GM23338 (cell line): ENCODE results near the gene CASP10. TPM values are rescaled to one million over a fixed set of nuclear protein-coding genes. Genes with fewer than 3 reads are reported as not detected.

Source experiments
- ATAC-seq: fragments of 200-7000 bp; cut with Tn5 transposase; 3 replicates; pipeline ENCODE4 v1.9.1; 2020
- DNase-seq: peaks from one replicate; pipeline ENCODE4 v3.0.0-alpha.2; 2015; ENCODE audit warnings: low spot score
- H2AFZ ChIP-seq: fragments of 200-600 bp; sonication (generic); 2 replicates; pipeline ENCODE4 v1.8.0; 2016; ENCODE audit warnings: antibody characterized with exemption, mild to moderate bottlenecking, moderate library complexity
- H3F3A ChIP-seq: fragments of 200-600 bp; sonication (generic); replicated peaks from 2 replicates; pipeline ENCODE4 v1.8.0; 2017; ENCODE audit warnings: antibody characterized with exemption, mixed run types, low read depth
- H3K27ac ChIP-seq: fragments of 200-600 bp; sonication (generic); 2 replicates; pipeline ENCODE4 v1.6.1; 2016; ENCODE audit warnings: low read depth
- H3K27me3 ChIP-seq: fragments of 200-600 bp; sonication (generic); 2 replicates; pipeline ENCODE4 v1.8.0; 2016; ENCODE audit warnings: mild to moderate bottlenecking, mixed run types, moderate library complexity; ENCODE audit not compliant: insufficient read depth
- H3K36me3 ChIP-seq: fragments of 200-600 bp; sonication (generic); 2 replicates; pipeline ENCODE4 v1.8.0; 2016; ENCODE audit warnings: mild to moderate bottlenecking; ENCODE audit not compliant: insufficient read depth
- H3K4me1 ChIP-seq: fragments of 200-600 bp; sonication (generic); 2 replicates; pipeline ENCODE4 v1.8.0; 2016; ENCODE audit warnings: mild to moderate bottlenecking, moderate library complexity; ENCODE audit not compliant: insufficient read depth
- H3K4me2 ChIP-seq: fragments of 200-600 bp; sonication (generic); 2 replicates; pipeline ENCODE4 v1.7.1; 2017; ENCODE audit warnings: mixed run types
- H3K4me3 ChIP-seq: fragments of 200-600 bp; sonication (generic); 2 replicates; pipeline ENCODE4 v1.6.1; 2016; ENCODE audit warnings: mixed run types
- H3K79me2 ChIP-seq: fragments of 200-600 bp; sonication (generic); replicated peaks from 2 replicates; pipeline ENCODE4 v1.8.0; 2017; ENCODE audit warnings: mild to moderate bottlenecking; ENCODE audit not compliant: insufficient read depth
- H3K9me2 ChIP-seq: fragments of 200-600 bp; sonication (generic); 2 replicates; pipeline ENCODE4 v1.8.0; 2017; ENCODE audit not compliant: insufficient read depth
- H4K20me1 ChIP-seq: fragments of 200-600 bp; sonication (generic); replicated peaks from 2 replicates; pipeline ENCODE4 v1.8.0; 2017; ENCODE audit warnings: mild to moderate bottlenecking; ENCODE audit not compliant: insufficient read depth
- H3K27ac Mint-ChIP-seq: 2 replicates; pipeline ENCODE4 v1.8.0; 2020; ENCODE audit warnings: inconsistent platforms, mild to moderate bottlenecking, moderate library complexity, mixed read lengths
- H3K27me3 Mint-ChIP-seq: 3 replicates; pipeline ENCODE4 v1.8.0; 2022; ENCODE audit warnings: low read depth, mild to moderate bottlenecking, moderate library complexity, mixed read lengths, inconsistent platforms; ENCODE audit not compliant: insufficient read depth, poor library complexity
- H3K36me3 Mint-ChIP-seq: 3 replicates; pipeline ENCODE4 v1.8.0; 2021; ENCODE audit warnings: low read depth, mild to moderate bottlenecking, inconsistent platforms, moderate library complexity, mixed read lengths
- H3K4me1 Mint-ChIP-seq: 3 replicates; pipeline ENCODE4 v1.8.0; 2020; ENCODE audit warnings: mild to moderate bottlenecking, inconsistent platforms, mixed read lengths
- H3K4me3 Mint-ChIP-seq: 3 replicates; pipeline ENCODE4 v1.8.0; 2021; ENCODE audit warnings: moderate library complexity, mild to moderate bottlenecking, inconsistent platforms, mixed read lengths
- H3K9me3 Mint-ChIP-seq: 3 replicates; pipeline ENCODE4 v1.8.0; 2020; ENCODE audit warnings: moderate library complexity, mild to moderate bottlenecking, inconsistent platforms, mixed read lengths
- CREB1 ChIP-seq: fragments of 250-450 bp; sonication (Bioruptor Pico); IDR thresholded peaks from 2 replicates; pipeline ENCODE4 v1.5.0; 2020; ENCODE audit warnings: low read depth, mild to moderate bottlenecking, moderate library complexity
- EZH2 ChIP-seq: fragments of 200-600 bp; sonication (generic); IDR thresholded peaks from one replicate; pipeline ENCODE4 v1.8.0; 2017; ENCODE audit warnings: antibody characterized with exemption, mild to moderate bottlenecking, low read depth; ENCODE audit not compliant: unreplicated experiment
- EZH2phosphoT487 ChIP-seq: fragments of 200-600 bp; sonication (generic); IDR thresholded peaks from one replicate; pipeline ENCODE4 v1.8.1; 2018; ENCODE audit warnings: antibody characterized with exemption; ENCODE audit not compliant: unreplicated experiment
- JUNB ChIP-seq: IDR thresholded peaks from one replicate; pipeline ENCODE4 v1.6.1; 2016; ENCODE audit warnings: antibody characterized with exemption; ENCODE audit not compliant: unreplicated experiment
- NANOG ChIP-seq: IDR thresholded peaks from 2 replicates; pipeline ENCODE4 v1.6.1; 2016; ENCODE audit warnings: antibody characterized with exemption, borderline replicate concordance
- POLR2AphosphoS5 ChIP-seq: IDR thresholded peaks from 2 replicates; pipeline ENCODE4 v1.6.1; 2016; ENCODE audit warnings: antibody characterized with exemption, low read depth
- STAT1 ChIP-seq: IDR thresholded peaks from one replicate; pipeline ENCODE4 v1.6.1; 2016; ENCODE audit warnings: antibody characterized with exemption; ENCODE audit not compliant: unreplicated experiment
- ZNF114 ChIP-seq: fragments of 250-450 bp; sonication (Bioruptor Pico); IDR thresholded peaks from 2 replicates; pipeline ENCODE4 v1.5.0; 2020; ENCODE audit warnings: mild to moderate bottlenecking, moderate library complexity
- ZNF331 ChIP-seq: fragments of 250-450 bp; sonication (Bioruptor Pico); IDR thresholded peaks from 2 replicates; pipeline ENCODE4 v1.5.0; 2020; ENCODE audit warnings: low read depth, mild to moderate bottlenecking, moderate library complexity
- polyA plus RNA-seq: library from polyadenylated mRNA; unstranded; fragments of >200 nt; fragmentation: Nextera tagmentation; extraction: Ambion mirVana; gene quantifications from 2 replicates; pipeline ENCODE4 v1.2.1, GENCODE V29; 2016
- total RNA-seq: library from RNA; depleted of rRNA; stranded (reverse); fragments of >200 nt; shearing (Covaris generic); gene quantifications from 2 replicates; pipeline ENCODE4 v1.2.3, GENCODE V29; 2014
- TF ChIP-seq, protein P1 (sequence below): IDR thresholded peaks from one replicate; pipeline ENCODE4 v1.6.1; 2018; ENCODE audit warnings: antibody characterized with exemption; ENCODE audit not compliant: unreplicated experiment
- TF ChIP-seq, protein P2 (sequence below): fragments of 250-450 bp; sonication (Bioruptor Pico); IDR thresholded peaks from 2 replicates; pipeline ENCODE4 v1.5.0; 2020; ENCODE audit warnings: mild to moderate bottlenecking, moderate library complexity
- TF ChIP-seq, protein P3 (sequence below): IDR thresholded peaks from 2 replicates; pipeline ENCODE4 v1.6.1; 2016; ENCODE audit warnings: antibody characterized with exemption
- TF ChIP-seq, protein P4 (sequence below), 2 experiments: fragments of 200-600 bp in 1 of 2; sonication (generic) in 1 of 2; conservative IDR thresholded peaks; 2 replicates each; pipeline versions ENCODE4 v1.5.1 to v1.6.1; 2016 to 2017; ENCODE audit warnings: antibody characterized with exemption in 2 of 2, low read depth in 2 of 2, mild to moderate bottlenecking in 2 of 2, moderate library complexity in 1 of 2

The CASP10 gene
- total and polyA plus RNA-seq, 2 experiments from 2014 or later = 1.9 to 3.5 TPM

DNA sequence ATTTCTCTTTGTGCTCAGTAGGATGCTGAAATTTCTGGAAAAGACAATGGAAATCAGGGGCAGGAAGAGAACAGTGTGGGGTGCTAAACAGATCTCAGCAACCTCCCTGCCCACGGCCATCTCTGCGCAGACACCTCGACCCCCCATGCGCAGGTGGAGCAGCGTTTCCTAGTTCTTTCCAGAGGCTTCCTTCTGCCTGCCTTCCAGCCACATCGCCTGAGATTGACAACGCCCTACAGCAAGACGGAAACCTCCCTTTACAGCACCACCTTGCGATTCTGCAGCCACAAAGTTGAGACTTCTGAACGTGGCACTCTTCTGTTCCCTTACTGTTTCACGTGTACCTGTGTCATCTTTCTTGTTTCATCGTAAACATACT lies 46.0 kb downstream of the CASP10 start:
- H3K4me2 ChIP-seq = no peak overlapping the region
- H3K27me3 ChIP-seq = no peaks in the 10 kb centered on the region
- Mint-ChIP-seq H3K27ac (no peak overlapping the region), H3K4me3 (no peak overlapping the region), H3K36me3 (no peaks in the 10 kb centered on the region), H3K27me3 (peaks cover 2% of the 10 kb centered on the region), H3K4me1 (peaks cover 12% of the 10 kb centered on the region), H3K9me3 (no peaks in the 10 kb centered on the region; the same call in 2 of the 3 replicates)
- H3K4me3 ChIP-seq = no peak overlapping the region
- no peaks in the 10 kb centered on the region for H3K4me1 ChIP-seq
- 0 out of 2 replicates have a peak overlapping the region, but pooled peaks have one; percentile 61 for H2AFZ ChIP-seq
- H3K27ac ChIP-seq = no peak overlapping the region
- no peaks in the 10 kb centered on the region for H3K9me2 ChIP-seq
- no peaks in the 10 kb centered on the region for H4K20me1 ChIP-seq
- H3K36me3 ChIP-seq = no peaks in the 10 kb centered on the region
- H3F3A ChIP-seq = no peaks in the 10 kb centered on the region
- no peak for DNase-seq
- TF ChIP-seq, protein P1, sequence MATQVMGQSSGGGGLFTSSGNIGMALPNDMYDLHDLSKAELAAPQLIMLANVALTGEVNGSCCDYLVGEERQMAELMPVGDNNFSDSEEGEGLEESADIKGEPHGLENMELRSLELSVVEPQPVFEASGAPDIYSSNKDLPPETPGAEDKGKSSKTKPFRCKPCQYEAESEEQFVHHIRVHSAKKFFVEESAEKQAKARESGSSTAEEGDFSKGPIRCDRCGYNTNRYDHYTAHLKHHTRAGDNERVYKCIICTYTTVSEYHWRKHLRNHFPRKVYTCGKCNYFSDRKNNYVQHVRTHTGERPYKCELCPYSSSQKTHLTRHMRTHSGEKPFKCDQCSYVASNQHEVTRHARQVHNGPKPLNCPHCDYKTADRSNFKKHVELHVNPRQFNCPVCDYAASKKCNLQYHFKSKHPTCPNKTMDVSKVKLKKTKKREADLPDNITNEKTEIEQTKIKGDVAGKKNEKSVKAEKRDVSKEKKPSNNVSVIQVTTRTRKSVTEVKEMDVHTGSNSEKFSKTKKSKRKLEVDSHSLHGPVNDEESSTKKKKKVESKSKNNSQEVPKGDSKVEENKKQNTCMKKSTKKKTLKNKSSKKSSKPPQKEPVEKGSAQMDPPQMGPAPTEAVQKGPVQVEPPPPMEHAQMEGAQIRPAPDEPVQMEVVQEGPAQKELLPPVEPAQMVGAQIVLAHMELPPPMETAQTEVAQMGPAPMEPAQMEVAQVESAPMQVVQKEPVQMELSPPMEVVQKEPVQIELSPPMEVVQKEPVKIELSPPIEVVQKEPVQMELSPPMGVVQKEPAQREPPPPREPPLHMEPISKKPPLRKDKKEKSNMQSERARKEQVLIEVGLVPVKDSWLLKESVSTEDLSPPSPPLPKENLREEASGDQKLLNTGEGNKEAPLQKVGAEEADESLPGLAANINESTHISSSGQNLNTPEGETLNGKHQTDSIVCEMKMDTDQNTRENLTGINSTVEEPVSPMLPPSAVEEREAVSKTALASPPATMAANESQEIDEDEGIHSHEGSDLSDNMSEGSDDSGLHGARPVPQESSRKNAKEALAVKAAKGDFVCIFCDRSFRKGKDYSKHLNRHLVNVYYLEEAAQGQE = no peak
- TF ChIP-seq NANOG = no peak
- no peak for TF ChIP-seq ZNF331 (CRISPR knock-in tag)
- TF ChIP-seq POLR2AphosphoS5 = no peak
- no peak for TF ChIP-seq STAT1
- no peak for TF ChIP-seq CREB1
- TF ChIP-seq, protein P2, sequence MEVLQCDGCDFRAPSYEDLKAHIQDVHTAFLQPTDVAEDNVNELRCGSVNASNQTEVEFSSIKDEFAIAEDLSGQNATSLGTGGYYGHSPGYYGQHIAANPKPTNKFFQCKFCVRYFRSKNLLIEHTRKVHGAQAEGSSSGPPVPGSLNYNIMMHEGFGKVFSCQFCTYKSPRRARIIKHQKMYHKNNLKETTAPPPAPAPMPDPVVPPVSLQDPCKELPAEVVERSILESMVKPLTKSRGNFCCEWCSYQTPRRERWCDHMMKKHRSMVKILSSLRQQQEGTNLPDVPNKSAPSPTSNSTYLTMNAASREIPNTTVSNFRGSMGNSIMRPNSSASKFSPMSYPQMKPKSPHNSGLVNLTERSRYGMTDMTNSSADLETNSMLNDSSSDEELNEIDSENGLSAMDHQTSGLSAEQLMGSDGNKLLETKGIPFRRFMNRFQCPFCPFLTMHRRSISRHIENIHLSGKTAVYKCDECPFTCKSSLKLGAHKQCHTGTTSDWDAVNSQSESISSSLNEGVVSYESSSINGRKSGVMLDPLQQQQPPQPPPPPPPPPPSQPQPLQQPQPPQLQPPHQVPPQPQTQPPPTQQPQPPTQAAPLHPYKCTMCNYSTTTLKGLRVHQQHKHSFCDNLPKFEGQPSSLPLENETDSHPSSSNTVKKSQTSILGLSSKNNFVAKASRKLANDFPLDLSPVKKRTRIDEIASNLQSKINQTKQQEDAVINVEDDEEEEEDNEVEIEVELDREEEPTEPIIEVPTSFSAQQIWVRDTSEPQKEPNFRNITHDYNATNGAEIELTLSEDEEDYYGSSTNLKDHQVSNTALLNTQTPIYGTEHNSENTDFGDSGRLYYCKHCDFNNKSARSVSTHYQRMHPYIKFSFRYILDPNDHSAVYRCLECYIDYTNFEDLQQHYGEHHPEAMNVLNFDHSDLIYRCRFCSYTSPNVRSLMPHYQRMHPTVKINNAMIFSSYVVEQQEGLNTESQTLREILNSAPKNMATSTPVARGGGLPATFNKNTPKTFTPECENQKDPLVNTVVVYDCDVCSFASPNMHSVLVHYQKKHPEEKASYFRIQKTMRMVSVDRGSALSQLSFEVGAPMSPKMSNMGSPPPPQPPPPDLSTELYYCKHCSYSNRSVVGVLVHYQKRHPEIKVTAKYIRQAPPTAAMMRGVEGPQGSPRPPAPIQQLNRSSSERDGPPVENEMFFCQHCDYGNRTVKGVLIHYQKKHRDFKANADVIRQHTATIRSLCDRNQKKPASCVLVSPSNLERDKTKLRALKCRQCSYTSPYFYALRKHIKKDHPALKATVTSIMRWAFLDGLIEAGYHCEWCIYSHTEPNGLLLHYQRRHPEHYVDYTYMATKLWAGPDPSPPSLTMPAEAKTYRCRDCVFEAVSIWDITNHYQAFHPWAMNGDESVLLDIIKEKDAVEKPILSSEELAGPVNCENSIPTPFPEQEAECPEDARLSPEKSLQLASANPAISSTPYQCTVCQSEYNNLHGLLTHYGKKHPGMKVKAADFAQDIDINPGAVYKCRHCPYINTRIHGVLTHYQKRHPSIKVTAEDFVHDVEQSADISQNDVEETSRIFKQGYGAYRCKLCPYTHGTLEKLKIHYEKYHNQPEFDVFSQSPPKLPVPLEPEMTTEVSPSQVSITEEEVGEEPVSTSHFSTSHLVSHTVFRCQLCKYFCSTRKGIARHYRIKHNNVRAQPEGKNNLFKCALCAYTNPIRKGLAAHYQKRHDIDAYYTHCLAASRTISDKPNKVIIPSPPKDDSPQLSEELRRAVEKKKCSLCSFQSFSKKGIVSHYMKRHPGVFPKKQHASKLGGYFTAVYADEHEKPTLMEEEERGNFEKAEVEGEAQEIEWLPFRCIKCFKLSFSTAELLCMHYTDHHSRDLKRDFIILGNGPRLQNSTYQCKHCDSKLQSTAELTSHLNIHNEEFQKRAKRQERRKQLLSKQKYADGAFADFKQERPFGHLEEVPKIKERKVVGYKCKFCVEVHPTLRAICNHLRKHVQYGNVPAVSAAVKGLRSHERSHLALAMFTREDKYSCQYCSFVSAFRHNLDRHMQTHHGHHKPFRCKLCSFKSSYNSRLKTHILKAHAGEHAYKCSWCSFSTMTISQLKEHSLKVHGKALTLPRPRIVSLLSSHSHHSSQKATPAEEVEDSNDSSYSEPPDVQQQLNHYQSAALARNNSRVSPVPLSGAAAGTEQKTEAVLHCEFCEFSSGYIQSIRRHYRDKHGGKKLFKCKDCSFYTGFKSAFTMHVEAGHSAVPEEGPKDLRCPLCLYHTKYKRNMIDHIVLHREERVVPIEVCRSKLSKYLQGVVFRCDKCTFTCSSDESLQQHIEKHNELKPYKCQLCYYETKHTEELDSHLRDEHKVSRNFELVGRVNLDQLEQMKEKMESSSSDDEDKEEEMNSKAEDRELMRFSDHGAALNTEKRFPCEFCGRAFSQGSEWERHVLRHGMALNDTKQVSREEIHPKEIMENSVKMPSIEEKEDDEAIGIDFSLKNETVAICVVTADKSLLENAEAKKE (CRISPR knock-in tag) = no peak
- TF ChIP-seq, protein P3, sequence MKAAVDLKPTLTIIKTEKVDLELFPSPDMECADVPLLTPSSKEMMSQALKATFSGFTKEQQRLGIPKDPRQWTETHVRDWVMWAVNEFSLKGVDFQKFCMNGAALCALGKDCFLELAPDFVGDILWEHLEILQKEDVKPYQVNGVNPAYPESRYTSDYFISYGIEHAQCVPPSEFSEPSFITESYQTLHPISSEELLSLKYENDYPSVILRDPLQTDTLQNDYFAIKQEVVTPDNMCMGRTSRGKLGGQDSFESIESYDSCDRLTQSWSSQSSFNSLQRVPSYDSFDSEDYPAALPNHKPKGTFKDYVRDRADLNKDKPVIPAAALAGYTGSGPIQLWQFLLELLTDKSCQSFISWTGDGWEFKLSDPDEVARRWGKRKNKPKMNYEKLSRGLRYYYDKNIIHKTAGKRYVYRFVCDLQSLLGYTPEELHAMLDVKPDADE = no peak
- TF ChIP-seq, protein P4, sequence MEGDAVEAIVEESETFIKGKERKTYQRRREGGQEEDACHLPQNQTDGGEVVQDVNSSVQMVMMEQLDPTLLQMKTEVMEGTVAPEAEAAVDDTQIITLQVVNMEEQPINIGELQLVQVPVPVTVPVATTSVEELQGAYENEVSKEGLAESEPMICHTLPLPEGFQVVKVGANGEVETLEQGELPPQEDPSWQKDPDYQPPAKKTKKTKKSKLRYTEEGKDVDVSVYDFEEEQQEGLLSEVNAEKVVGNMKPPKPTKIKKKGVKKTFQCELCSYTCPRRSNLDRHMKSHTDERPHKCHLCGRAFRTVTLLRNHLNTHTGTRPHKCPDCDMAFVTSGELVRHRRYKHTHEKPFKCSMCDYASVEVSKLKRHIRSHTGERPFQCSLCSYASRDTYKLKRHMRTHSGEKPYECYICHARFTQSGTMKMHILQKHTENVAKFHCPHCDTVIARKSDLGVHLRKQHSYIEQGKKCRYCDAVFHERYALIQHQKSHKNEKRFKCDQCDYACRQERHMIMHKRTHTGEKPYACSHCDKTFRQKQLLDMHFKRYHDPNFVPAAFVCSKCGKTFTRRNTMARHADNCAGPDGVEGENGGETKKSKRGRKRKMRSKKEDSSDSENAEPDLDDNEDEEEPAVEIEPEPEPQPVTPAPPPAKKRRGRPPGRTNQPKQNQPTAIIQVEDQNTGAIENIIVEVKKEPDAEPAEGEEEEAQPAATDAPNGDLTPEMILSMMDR (conservative IDR thresholded peaks at IDR 0.05; ENCODE audit: low read depth in 2 of 2) = no peak
- no peak for TF ChIP-seq EZH2
- TF ChIP-seq JUNB = no peak
- TF ChIP-seq EZH2phosphoT487 = no peak
- TF ChIP-seq ZNF114 (CRISPR knock-in tag) = no peak
- no peaks in the 10 kb centered on the region for H3K79me2 ChIP-seq
- no peak for ATAC-seq
